ENCODE measurements around the gene SOCS3.

Gene SOCS3

GRCh38 chr17:78359997-78360370 is at the start of gene SOCS3:
TSS of gene SOCS3 (minus strand) at chr17:78360077. CDS start at chr17:78359095, 982 bp downstream.
- DNase-seq (ENCODE audit: low read depth, low spot score), result peak; percentile 98

DNA sequence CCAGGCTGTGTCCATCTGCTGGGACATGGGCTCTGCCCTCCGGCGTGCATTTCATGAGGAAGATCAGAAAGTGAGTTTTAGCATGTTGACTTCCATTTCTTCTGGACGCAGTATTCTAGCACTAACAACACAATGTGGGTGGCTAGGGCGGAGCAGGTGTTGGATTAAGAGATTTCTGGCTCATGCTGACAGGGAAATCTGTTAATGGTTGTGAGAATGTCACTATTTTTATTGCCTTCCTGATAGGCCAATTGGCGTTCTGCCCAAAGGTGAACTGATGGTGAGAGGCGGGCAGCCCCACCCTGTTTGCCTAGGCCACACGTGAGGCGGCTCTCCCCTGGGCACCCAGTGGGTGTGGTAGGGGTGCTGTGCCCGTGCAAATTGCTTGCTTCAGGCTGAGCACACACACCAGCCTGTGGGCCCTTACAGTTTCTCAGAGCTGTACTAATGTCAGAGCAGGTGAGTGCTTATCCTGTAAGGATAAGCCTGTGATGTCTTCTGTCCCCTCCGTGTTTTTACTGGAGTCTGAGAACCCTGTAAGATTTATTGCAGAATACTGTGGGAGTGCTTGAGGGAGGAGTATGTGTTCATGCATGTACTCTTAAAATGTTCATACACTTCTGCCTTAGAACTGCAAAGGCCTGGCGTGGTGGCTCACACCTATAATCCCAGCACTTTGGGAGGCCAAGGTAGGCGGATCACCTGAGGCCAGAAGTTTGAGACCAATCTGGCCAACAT is 49.5 kb upstream of the SOCS3 start:
- no peak for DNase-seq (ENCODE audit: low read depth, low spot score)

DNA sequence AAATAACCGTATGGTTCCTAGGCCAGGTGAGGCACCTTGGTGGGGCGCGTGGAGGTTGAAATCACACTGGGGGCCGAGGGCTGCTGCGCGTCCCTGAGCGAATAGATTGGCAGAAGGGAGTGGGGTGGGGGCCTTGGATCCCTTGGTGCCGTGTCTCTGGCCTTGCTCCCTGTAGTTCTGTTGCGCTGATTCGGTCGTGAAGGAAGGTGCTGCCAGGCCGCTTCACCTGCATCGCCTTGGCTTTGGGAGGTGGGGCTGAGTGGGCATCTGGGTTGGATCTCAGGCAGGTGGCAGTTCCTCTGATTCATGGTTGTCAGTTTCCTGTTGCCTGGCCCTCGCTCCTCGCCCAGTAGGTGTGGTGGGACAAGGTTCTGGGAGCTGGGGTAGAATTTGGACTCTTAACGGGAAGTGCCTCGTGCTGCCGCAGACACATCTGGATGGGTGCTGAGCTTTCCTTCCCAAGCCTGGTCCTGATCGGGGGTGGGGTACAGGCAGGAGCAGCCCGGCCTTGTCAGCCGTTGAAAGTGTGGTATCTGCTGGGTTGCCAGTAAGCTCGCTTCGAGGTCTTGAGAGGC is 48.7 kb upstream of the SOCS3 start:
- DNase-seq (ENCODE audit: low read depth, low spot score), result no peak

- no peak for DNase-seq (ENCODE audit: low read depth, low spot score)
These were observed 47.6 kb upstream of the SOCS3 start for GRCh38 chr17:78407387-78408000.

GRCh38 chr17:78406920-78407319 is 47.0 kb upstream of the SOCS3 start:
- DNase-seq (ENCODE audit: low read depth, low spot score), result no peak

- DNase-seq (ENCODE audit: low read depth, low spot score), result no peak
These were observed 46.5 kb upstream of the SOCS3 start for GRCh38 chr17:78406396-78406795.

DNA sequence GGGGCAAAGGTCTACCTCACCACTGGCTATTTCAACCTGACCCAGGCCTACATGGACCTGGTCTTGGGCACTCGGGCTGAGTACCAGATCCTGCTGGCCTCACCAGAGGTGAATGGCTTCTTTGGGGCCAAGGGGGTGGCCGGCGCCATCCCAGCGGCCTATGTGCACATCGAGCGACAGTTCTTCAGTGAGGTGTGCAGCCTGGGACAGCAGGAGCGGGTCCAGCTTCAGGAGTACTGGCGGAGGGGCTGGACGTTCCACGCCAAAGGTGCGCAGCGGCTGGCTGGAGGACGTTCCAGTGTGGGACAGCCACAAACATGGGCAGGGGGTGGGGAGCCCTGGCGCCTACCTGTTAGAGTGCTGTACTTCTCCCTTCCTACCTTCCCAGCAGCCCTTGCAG is 43.9 kb upstream of the SOCS3 start:
- no peak for DNase-seq (ENCODE audit: low read depth, low spot score)

DNA sequence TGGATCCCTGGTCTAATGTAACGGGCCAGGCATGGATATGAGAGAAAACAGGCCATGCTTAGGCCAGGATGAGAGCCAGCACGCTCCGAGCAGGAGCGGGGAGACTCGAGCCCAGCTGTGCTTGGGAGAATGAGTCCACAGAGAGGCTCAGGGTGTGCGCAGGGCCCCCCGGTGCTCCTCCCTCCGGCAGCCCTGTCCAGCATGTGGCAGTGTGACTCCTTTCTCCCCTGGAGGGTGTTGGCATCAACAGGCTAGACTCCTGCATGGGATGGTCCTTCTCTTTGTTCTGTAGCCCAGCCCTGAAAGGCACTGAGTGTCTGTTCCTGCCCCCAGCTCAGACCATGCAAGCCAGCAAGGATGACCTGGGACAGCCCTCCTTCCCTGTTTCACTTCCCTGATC is 42.0 kb upstream of the SOCS3 start:
- DNase-seq (ENCODE audit: low read depth, low spot score), result no peak

GRCh38 chr17:78401246-78401645 is 41.4 kb upstream of the SOCS3 start:
- no peak for DNase-seq (ENCODE audit: low read depth, low spot score)

DNA sequence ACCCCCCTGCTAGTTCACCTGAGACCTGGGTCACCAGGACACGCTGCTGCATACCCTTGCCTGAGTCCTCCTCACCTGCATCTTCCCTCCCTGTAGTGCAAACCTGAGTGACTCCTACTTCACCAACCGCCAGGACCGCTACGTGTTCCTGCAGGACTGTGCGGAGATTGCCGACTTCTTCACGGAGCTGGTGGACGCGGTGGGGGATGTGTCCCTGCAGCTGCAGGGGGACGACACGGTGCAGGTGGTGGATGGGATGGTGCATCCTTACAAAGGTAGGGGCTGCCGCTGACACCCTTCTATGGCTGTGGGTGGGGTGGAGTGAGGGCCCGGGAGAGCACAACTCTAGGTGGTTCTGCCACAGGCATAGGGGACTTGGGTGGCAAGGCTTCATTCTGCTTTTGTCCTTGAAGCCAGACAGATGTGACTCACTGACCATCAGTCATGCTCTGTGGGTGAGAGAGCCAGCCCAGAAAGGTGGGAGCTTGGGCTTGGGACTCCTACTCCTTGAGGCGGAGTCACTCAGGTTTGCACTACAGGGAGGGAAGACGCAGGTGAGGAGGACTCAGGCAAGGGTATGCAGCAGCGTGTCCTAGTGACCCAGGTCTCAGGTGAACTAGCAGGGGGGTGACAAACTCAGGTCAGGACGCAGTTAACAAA is 40.8 kb upstream of the SOCS3 start:
- DNase-seq (ENCODE audit: low read depth, low spot score), result no peak

- no peak for DNase-seq (ENCODE audit: low read depth, low spot score)
These were observed 39.8 kb upstream of the SOCS3 start for GRCh38 chr17:78399693-78400144.

DNA sequence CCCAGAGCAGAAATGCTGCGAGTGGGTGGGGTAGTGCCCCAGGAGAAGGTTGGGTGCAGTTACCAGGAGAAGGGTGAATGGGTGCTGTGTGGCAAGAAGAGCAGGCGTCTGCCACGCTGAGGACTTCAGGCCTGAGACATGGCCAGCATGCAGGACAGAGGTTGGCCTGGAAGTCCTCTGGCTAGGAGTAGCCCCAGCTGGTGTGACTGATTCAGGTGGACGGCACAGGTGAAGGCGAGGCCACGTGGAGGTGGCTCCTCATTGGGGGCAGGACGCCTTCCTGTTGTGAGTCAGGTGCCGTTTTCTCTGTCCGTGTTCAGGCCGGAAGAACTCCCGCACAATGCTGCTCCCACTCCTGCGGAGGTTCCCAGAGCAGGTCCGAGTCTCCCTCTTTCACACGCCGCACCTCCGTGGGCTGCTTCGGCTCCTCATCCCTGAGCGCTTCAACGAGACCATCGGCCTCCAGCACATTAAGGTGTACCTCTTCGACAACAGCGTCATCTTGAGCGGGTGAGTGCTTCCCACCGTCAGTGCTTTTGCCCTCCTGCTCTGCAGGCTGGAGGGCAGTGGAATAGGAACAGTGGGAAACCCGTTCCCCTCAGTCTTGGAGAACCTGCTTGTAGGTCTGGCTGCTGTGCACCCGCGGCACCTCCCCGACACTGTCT is 39.3 kb upstream of the SOCS3 start:
- no peak for DNase-seq (ENCODE audit: low read depth, low spot score)

DNA sequence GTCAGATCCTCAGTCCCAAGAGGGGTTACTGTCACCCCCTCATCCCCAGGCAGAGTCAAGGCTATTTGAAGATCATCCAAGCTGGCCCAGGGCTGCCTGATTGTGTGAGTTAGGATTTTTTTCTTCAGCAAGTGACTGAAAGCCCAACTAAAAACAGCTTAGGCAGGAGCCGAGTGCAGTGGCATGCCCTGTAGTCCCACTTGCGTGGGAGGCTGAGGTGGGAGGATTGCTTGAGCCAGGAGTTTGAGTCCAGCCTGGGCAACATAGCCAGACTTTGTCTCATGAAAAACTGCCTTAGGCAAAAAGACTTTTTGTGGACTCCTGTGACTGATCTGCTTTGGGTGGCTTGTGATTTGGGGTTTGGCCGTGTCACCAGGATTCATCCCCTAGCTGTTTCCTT is 38.5 kb upstream of the SOCS3 start:
- no peak for DNase-seq (ENCODE audit: low read depth, low spot score)

GRCh38 chr17:78397681-78398101 is 37.8 kb upstream of the SOCS3 start:
- no peak for DNase-seq (ENCODE audit: low read depth, low spot score)

GRCh38 chr17:78396441-78397337 is 36.8 kb upstream of the SOCS3 start:
- DNase-seq (ENCODE audit: low read depth, low spot score), result no peak

- DNase-seq (ENCODE audit: low read depth, low spot score), result no peak
These were observed 35.3 kb upstream of the SOCS3 start for GRCh38 chr17:78395155-78395554.

- no peak for DNase-seq (ENCODE audit: low read depth, low spot score)
These were observed 34.3 kb upstream of the SOCS3 start for GRCh38 chr17:78394209-78394608.

GRCh38 chr17:78393575-78393974 is 33.7 kb upstream of the SOCS3 start:
- DNase-seq (ENCODE audit: low read depth, low spot score), result no peak

DNA sequence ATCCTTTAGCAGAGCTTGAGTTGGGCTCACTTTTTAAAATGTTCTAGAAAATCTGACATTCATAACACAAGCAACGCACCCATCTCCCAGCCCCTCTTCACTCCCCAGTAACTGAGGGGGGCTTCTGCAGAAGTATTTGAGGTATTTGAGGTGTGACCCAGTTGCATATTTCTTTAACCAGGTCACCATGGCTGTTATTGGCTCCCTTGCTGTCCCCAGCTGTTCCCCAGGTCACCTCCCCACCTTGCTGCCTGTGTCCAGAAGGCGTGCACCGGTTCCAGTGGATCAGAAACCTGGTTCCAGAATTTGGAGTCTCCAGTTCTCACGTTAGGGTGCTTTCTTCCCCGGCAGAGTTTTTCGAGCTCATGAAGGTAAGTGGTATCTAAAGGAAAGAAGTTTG is 32.4 kb upstream of the SOCS3 start:
- DNase-seq (ENCODE audit: low read depth, low spot score), result no peak

DNA sequence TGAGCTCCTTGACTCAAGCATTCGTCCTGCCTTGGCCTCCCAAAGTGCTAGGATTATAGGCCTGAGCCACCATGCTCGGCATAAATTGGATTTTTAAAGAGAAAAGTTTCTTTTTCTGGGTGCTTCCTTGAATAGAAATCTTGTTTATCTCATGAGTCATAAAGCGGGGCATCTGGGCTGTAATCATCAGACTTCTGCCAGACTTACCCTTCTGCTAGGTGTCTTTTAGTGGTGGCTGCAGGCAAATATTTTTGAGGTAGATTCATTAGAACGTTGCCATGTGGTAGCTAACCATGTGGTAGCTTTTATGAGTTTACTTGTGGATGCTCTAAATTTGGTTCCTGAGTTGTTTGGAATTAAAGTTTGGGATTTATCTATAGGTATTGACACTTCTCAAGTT is 32.0 kb upstream of the SOCS3 start:
- DNase-seq (ENCODE audit: low read depth, low spot score), result no peak

DNA sequence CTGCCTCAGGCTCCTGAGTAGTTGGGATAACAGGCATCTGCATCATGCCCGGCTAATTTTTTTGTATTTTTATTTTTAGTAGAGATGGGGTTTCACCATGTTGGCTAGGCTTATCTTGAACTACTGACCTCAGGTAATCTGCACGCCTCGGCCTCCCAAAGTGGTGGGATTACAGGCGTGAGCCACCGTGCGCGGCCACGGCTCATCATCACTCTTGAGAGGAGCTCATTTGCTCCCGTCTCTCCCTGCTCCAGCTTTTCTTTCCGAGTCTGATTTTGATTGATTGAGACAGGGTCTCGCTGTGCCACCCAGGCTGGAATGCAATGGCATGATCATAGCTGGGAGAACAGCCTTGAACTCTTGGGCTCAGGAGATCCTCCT is 31.2 kb upstream of the SOCS3 start:
- no peak for DNase-seq (ENCODE audit: low read depth, low spot score)

Data from smooth muscle cell of the brain vasculature (primary cell).